Retinal pigment epithelial cell (primary cell): ENCODE measurements around the gene LRRC3.

ENCODE experiments used
- DNase-seq: peaks from one replicate; pipeline ENCODE4 v3.0.0-alpha.2; 2010; ENCODE audit warnings: low read depth
- H3K4me3 ChIP-seq: 2 replicates; pipeline ENCODE4 v1.5.1; 2011; ENCODE audit warnings: mild to moderate bottlenecking, low read length, control low read depth, moderate library complexity
- TF ChIP-seq, protein P1 (sequence below): conservative IDR thresholded peaks from 2 replicates; pipeline ENCODE4 v1.5.1; 2011; ENCODE audit warnings: low read depth, low read length, control low read depth, inconsistent platforms

Gene LRRC3

DNA sequence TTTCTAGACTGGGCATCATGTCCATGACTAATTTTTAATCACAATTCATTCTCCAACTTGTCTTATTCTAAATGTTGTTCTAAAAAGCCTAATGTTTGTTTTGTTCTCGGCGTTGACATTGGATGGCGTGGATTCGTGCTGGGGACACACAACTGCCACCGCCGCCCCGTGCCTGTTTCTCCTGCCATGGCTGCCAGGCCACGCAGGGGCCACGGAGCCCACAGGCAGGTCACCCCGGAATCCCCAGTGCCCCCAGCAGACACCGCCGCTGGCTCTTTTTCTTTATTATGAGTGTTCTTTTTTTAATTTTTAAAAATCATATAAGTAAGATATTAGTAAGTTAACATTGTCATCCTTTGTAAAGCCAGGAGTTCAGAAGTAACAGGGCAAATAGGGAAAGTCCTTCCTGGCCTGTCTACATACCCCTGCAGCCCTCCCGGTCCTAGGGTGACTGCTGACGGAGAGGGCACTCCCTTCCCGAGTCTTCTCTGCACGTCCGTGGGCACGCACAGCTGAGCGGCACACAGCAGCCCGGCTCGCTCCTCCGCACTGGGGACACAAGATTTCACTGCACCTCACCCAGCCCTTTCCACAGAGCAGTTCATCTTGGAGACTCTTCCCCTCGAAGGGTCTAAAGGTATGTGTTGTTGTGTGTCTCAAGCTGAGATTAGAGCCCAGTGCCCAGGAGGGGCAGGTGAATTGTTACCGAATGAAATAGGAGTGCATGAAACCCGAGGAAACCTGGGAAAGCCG, 52.5 kb downstream of the LRRC3 start:
- no peak overlapping the region for H3K4me3 ChIP-seq
- TF ChIP-seq, protein P1, sequence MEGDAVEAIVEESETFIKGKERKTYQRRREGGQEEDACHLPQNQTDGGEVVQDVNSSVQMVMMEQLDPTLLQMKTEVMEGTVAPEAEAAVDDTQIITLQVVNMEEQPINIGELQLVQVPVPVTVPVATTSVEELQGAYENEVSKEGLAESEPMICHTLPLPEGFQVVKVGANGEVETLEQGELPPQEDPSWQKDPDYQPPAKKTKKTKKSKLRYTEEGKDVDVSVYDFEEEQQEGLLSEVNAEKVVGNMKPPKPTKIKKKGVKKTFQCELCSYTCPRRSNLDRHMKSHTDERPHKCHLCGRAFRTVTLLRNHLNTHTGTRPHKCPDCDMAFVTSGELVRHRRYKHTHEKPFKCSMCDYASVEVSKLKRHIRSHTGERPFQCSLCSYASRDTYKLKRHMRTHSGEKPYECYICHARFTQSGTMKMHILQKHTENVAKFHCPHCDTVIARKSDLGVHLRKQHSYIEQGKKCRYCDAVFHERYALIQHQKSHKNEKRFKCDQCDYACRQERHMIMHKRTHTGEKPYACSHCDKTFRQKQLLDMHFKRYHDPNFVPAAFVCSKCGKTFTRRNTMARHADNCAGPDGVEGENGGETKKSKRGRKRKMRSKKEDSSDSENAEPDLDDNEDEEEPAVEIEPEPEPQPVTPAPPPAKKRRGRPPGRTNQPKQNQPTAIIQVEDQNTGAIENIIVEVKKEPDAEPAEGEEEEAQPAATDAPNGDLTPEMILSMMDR = no peak
- DNase-seq = no peak

DNA sequence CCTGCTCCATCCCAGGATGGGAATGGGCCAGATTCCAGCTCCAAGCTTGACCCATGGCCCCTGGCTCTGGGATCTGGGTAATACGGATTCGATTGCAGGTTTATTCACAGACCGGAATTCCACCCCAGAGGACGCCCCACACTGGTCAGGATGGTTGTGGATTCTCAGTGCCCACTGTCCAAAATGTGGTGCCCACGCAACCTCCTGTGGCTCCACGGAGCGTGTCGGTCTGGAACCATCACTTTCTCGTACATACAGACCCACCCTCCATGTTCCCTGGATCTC, 53.1 kb downstream of the LRRC3 start:
- DNase-seq = no peak
- TF ChIP-seq, protein P1 = no peak
- H3K4me3 ChIP-seq = no peak overlapping the region

DNA sequence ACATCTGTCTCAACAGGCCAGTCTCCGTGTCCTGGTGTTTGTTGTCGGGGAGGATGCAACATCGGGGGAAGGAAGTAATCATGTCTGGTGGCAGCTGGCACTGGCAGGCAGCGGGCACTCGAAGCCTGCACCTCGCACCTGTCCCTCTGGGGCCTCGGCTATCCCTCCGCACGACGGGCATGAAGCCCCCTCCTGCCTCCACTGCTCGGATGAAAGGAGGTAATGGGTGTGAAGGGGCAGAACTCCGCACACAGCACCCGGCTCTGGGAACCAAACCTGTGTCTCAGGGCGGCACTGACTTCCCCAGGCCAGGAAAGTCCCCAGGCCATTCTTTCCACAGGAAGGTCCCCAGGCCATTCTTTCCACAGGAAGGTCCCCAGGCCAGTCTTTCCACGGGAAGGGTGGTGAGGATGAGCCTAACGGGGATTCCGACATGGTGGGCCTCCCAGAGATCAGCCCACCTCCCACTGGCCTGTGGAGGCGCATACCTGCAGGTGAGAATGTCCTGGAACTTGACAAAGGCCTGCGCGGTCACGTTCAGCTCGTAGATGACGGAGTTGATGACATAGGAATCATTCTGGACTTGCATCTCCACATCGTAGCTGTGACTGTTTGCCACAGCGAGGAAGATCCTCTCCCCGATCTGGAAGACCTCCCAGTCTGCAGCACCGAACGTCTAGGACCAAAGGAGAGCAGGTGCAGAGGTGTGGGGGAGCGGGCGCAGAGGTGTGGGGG, 53.6 kb downstream of the LRRC3 start:
- H3K4me3 ChIP-seq = no peak overlapping the region
- TF ChIP-seq, protein P1 = no peak
- DNase-seq = no peak

DNA sequence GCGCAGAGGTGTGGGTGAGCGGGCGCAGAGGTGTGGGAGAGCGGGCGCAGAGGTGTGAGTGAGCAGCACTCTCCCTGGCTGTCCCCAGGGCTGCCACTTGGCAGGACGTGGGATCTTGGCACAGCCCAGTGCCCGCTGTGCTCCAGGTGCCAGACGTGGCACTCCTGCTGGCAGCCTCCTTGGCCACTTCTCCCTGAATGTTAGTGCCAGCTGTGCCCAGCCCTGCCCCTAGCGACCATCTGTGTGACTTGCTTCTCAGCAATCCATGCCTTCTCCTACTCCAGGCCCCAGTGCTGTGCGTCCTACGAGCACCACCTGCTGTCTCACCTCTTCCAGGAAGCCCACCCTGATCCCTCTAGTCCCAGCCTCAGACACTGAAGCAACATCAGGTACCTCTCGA, 54.2 kb downstream of the LRRC3 start:
- no peak for DNase-seq
- TF ChIP-seq, protein P1 = peak; percentile 4

DNA sequence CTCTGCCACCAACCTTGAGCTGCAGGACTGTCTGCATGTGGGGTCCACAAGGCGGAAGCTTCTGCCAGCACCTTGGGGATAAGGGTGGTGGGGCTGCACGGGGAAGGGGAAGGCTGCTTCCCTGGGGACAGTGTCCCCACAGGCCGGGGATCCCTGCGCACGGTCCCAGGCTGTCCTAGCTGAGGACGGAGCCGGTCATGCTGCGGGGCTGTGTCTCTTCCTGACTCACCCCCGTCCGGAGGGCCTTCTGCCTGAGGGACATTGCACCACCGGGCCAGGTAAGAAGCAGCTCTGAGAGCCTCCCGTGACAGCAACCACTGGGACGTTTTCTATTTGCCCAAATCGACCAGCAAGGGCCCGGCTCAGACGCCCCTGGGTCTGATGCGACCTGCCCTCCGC, 54.8 kb downstream of the LRRC3 start:
- TF ChIP-seq, protein P1 = no peak
- no peak for DNase-seq
- no peak overlapping the region for H3K4me3 ChIP-seq

More for the DNA sequence above, 54.2 kb downstream of the LRRC3 start:
- H3K4me3 ChIP-seq = no peak overlapping the region

DNA sequence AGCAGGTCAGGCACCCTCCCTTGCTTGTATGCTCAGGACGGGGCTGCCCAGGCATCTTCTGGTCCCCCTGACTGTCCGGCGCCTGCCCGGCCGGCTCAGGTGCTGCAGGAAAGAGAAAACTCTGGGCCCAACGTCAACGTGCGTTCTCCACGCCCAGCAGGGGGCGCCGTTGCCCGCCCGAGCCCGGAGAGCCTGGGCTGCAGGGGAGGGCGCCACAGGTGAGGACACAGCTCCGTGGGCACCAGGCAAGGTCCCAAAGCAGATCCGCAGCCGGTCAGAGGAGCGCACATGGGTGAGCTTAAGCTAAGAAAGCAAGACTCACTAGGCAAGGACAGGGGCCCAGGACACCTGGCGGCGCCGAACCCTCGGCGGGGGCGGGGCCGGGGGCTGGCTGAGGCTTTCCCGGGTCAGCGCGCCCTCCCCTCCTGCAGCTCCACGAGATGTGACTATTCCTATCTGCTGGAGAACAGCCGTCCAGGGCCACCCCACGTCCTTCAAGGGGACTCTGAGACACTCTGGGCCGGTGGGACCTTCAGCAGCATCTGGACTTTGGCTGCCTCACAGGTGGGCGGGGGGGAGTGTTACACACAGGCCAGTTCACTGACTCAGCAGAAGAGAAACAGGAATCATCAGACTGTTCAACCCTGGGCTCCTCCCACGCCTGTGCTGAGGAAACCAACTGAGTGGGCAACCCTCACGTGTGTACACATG, 55.4 kb downstream of the LRRC3 start:
- H3K4me3 ChIP-seq = no peak overlapping the region

More for the DNA sequence above, 55.4 kb downstream of the LRRC3 start:
- TF ChIP-seq, protein P1 = peak; percentile 83
- DNase-seq = no peak
